Islet of Langerhans (tissue), 1 donor: Measurements from ENCODE around the gene SLC6A19.
"Not testable (repeated sequence)": the region's sequence is repeated elsewhere in the genome, so short reads cannot be mapped to it uniquely, and the experiment has no call there.

Experiments used
- FAIRE-seq: peaks from one replicate; lab custom pipeline; 2011; peaks lifted over from hg19 to GRCh38; lab: Jason Lieb, UNC

Gene SLC6A19

DNA sequence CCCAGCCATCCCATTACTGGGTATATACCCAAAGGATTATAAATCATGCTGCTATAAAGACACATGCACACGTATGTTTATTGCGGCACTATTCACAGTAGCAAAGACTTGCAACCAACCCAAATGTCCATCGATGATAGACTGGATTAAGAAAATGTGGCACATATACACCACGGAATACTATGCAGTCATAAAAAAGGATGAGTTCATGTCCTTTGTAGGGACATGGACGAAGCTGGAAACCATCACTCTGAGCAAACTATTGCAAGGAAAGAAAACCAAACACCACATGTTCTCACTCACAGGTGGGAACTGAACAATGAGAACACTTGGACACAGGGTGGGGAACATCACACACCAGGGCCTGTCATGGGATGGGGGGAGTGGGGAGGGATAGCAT lies 66.1 kb downstream of the SLC6A19 start:
- not testable (repeated sequence) for FAIRE-seq

DNA sequence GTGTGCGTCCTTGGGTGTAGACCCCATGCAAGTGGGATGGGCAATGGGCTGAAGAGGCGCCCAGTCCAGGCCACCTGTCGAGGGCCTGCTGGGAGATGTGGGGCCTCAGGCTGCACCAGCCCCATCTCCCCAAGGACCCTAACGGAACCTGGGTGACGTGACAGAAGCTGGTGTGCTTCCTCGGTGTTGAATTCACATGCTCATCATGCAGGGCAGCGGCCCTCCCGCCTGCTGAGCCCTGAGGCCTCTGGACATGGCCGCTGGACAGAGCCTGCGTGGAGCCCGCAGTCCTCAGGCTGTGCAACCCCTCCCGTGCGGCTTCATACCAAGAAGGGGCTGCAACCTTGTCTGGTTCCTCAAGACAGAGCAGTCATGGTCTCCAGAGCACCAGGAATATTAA lies 66.7 kb downstream of the SLC6A19 start:
- FAIRE-seq = no peak

DNA sequence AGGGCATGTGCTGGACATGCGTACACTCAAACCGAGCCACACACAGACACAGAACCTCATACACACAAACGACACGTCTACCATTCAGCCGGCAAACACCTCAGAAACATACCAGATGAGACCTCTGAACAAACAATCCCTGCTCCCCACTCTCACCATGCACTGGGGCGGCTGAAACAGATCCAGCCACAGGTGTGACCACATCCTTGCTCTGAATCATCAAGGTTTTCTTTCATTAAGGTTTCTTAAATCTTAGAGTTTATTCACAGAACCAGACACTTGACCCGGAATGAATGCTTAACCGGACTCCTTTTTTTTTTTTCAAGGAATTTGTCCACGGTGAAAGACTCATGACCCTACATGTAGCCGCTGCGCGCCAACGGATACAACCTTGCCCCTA lies 67.3 kb downstream of the SLC6A19 start:
- FAIRE-seq = no peak

DNA sequence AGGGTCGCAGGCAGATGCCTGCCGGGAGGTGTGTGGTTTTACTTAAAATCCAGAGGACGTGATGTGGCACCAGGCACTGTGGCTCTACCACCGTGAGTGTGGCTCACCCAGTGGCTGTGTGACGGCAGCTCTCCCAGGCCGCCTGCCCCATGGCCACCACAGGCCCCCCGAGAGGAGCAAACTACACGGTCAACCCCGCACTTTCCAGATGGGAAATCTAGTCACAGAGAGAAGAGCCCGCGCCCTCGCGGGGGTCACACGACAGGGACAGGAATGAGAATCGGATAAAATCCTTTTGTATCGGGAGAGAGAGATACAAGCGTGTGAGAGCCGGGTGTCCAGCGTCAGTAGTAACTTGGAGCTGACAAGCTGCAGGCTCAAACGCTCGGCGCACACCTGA lies 69.0 kb downstream of the SLC6A19 start:
- no peak for FAIRE-seq

DNA sequence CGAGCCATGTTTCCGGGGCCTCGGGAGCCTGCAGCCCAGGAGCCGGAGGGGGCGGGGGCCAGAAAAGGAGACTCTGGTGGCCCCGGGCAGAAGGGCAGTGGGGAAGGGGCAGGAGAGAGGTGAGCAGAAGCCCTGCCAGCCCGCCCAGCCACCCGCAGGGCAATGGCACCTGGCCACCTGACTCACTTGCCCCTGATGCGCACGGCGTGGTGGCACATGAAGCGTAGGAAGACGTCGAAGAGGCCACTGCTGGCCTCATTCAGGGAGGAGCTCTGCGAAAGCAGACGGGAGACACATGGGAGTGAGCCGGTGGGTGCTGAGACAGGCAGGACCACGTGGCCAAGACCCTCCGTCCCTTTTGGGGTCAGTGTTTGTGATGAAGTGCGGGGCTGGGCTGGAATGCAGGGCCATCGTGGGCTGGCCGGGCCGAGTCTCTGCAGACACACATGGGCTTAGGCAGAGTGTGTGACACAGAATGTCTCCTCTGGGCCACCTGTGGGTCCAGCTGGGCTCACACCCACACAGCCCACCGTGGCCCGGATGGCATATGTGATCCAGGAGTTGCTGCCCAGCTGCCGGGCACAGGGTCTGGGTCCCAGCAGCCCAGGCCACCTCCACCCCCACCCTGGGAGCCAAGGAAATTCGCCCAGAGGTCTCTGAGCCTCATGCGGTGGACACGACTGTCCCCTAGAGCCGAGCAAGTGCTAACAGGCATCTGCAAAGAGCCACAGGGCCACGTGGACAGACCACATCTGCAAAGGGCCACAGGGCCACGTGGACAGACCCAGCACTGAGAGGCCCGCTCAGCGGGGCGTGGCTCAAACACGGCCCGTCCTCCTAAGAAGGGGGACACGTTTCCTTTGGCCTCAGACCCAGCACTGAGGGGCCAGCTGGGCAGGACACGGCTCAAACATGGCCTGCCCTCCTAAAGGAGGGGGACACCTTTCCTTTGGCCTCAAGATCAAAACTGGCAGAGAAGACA lies 69.8 kb downstream of the SLC6A19 start:
- no peak for FAIRE-seq

DNA sequence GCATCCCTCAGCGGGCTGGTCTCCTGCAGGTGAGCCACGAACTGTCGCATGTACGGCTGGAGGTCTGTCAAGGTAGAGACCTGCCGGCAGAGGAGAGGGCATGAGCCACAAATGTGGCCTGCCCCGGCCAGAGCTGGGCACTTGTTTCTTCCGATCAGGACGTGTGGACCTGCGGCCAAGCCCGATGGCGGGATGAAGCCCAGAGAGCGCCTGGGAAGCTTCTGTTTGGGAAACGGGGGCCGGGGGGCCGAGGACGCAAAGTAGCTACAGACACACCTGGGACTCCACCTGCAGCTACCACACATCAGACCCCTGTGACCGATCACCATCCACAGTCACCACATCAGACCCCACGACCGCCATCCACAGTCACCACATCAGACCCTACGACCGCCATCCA lies 70.8 kb downstream of the SLC6A19 start:
- FAIRE-seq = no peak

DNA sequence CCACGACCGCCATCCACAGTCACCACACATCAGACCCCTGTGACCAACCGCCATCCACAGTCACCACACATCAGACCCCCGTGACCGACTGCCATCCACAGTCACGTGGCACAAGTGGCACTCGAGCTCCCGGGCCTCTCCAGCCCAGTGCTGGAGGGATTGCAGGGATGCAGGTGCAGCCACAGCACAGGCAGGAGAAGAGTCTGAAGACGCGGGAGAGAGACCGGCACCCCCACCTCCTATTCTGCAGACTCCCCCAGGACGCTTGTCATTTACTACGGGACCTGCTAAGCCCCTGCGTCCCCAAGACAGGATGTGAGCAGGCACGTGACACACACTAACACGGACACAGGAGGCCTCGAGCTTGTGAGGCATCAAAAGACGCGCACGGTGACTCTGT lies 72.3 kb downstream of the SLC6A19 start:
- FAIRE-seq = no peak

DNA sequence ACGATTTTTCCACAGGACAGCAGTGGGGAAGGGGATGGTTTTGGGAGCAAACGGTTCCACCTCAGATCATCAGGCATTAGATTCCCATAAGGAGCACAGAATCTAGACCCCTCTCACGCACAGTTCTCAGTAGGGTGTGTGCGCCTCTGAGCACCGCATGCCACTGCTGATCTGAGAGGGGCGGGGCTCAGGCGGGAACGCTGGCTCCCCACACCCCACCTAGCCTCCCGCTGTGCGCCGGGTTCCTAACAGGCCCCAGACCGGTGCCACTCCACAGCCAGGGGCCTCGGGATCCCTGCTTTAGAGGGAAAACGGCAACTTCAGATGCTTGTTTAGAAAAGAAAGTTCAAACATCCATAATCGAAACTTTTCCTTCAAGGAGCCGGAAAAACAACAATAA lies 73.1 kb downstream of the SLC6A19 start:
- FAIRE-seq = no peak
